ENCODE data around the gene TCF12.
"Not testable (repeated sequence)": the region's sequence is repeated elsewhere in the genome, so short reads cannot be mapped to it uniquely, and the experiment has no call there.

Gene TCF12

GRCh38 chr15:57158589-57158988 is 240.1 kb downstream of the TCF12 start:
- TF ChIP-seq CTCF (IDR thresholded peaks at IDR 0.05; ENCODE audit: insufficient read depth, low read depth, low read length, missing control alignments) = no peak
- no peak overlapping the region for H3K4me3 ChIP-seq (ENCODE audit: low read length)
- DNase-seq (ENCODE audit: low read depth) = peak; percentile 72

GRCh38 chr15:57158997-57159668 is 240.7 kb downstream of the TCF12 start:
- no peak for TF ChIP-seq CTCF (IDR thresholded peaks at IDR 0.05; ENCODE audit: insufficient read depth, low read depth, low read length, missing control alignments)
- H3K4me3 ChIP-seq (ENCODE audit: low read length) = no peak overlapping the region
- no peak for DNase-seq (ENCODE audit: low read depth)

GRCh38 chr15:57159767-57160166 is 241.3 kb downstream of the TCF12 start:
- no peak overlapping the region for H3K4me3 ChIP-seq (ENCODE audit: low read length)
- no peak for DNase-seq (ENCODE audit: low read depth)
- TF ChIP-seq CTCF (IDR thresholded peaks at IDR 0.05; ENCODE audit: insufficient read depth, low read depth, low read length, missing control alignments) = no peak

GRCh38 chr15:57160823-57161560 is 242.5 kb downstream of the TCF12 start:
- DNase-seq (ENCODE audit: low read depth) = no peak
- TF ChIP-seq CTCF (IDR thresholded peaks at IDR 0.05; ENCODE audit: insufficient read depth, low read depth, low read length, missing control alignments) = no peak
- no peak overlapping the region for H3K4me3 ChIP-seq (ENCODE audit: low read length)

- DNase-seq (ENCODE audit: low read depth); H3K4me3 ChIP-seq (ENCODE audit: low read length): not testable (repeated sequence)
These were observed 245.8 kb downstream of the TCF12 start for GRCh38 chr15:57164251-57164650.

GRCh38 chr15:57165992-57166391 is 247.5 kb downstream of the TCF12 start:
- peak; percentile 47 for DNase-seq (ENCODE audit: low read depth)
- no peak for TF ChIP-seq CTCF (IDR thresholded peaks at IDR 0.05; ENCODE audit: insufficient read depth, low read depth, low read length, missing control alignments)
- H3K4me3 ChIP-seq (ENCODE audit: low read length) = no peak overlapping the region

- no peak for TF ChIP-seq CTCF (IDR thresholded peaks at IDR 0.05; ENCODE audit: insufficient read depth, low read depth, low read length, missing control alignments)
- H3K4me3 ChIP-seq (ENCODE audit: low read length) = no peak overlapping the region
- no peak for DNase-seq (ENCODE audit: low read depth)
These were observed 249.5 kb downstream of the TCF12 start for GRCh38 chr15:57167821-57168395.

All from epithelial cell of esophagus (primary cell).